GM12878 (cell line): ENCODE measurements around the gene CHMP6. TPM values are rescaled to one million over a fixed set of nuclear protein-coding genes. Genes with fewer than 3 reads are reported as not detected.

Source experiments
- ATAC-seq: fragments of 200-7000 bp; cut with Tn5 transposase; 3 replicates; pipeline ENCODE4 v1.9.1; 2020; ENCODE audit warnings: mild to moderate bottlenecking, moderate library complexity
- BruUV-seq: library from RNA; stranded (reverse); fragments of 400-500 nt; replicated peaks from 2 replicates; lab custom pipeline; 2021; lab: Mats Ljungman, UMichigan
- CTCF ChIA-PET: fragments of 300-600 bp; sonication (Branson Sonifier 250); formaldehyde crosslinking; extraction: SDS; loops from one replicate; lab custom pipeline; 2021; ENCODE audit warnings: inconsistent platforms; lab: Yijun Ruan, JAX
- POLR2A ChIA-PET: fragments of 350-600 bp; formaldehyde crosslinking; extraction: SDS; loops from one replicate; lab custom pipeline; 2021; ENCODE audit warnings: inconsistent platforms; lab: Charles Lee
- RAD21 ChIA-PET: fragments of 300-600 bp; sonication (Branson Sonifier 250); formaldehyde crosslinking; loops from one replicate; lab custom pipeline; 2023; ENCODE audit warnings: antibody characterized with exemption; ENCODE audit not compliant: unreplicated experiment; lab: Charles Lee
- SMC1A ChIA-PET: fragments of 300-600 bp; sonication (Branson Sonifier 250); formaldehyde crosslinking; loops from one replicate; lab custom pipeline; 2023; ENCODE audit not compliant: unreplicated experiment, uncharacterized antibody; lab: Charles Lee
- DNase-seq: peaks from one replicate; pipeline ENCODE4 v3.0.0-alpha.2; 2011; ENCODE audit warnings: low read depth, low spot score
- FAIRE-seq: peaks from 3 replicates; lab custom pipeline; 2011; peaks lifted over from hg19 to GRCh38; lab: Jason Lieb, UNC
- H2AFZ ChIP-seq: 2 replicates; pipeline ENCODE4 v1.6.0; 2011; ENCODE audit warnings: low read depth, low read length, control low read depth; ENCODE audit not compliant: control insufficient read depth
- H3K27ac ChIP-seq: 2 replicates; pipeline ENCODE4 v1.5.1; 2011; ENCODE audit warnings: control low read depth; ENCODE audit not compliant: control insufficient read depth, insufficient read depth
- H3K27me3 ChIP-seq, 2 experiments: replicated peaks in 1 of 2; 2 replicates each; pipeline versions ENCODE4 v1.6.0 to v1.6.1; 2011; ENCODE audit warnings: low read length in 1 of 2; ENCODE audit not compliant: control insufficient read depth in 2 of 2, insufficient read depth in 2 of 2
- H3K36me3 ChIP-seq, 2 experiments: 2 replicates each; pipeline ENCODE4 v1.5.1; 2011; ENCODE audit warnings: low read length in 1 of 2; ENCODE audit not compliant: control insufficient read depth in 2 of 2, insufficient read depth in 2 of 2
- H3K4me1 ChIP-seq: 2 replicates; pipeline ENCODE4 v1.6.1; 2011; ENCODE audit warnings: mild to moderate bottlenecking, low read length, moderate library complexity, mixed read lengths; ENCODE audit not compliant: control insufficient read depth, insufficient read depth
- H3K4me2 ChIP-seq: 2 replicates; pipeline ENCODE4 v1.6.0; 2011; ENCODE audit warnings: control low read depth; ENCODE audit not compliant: control insufficient read depth, insufficient read depth
- H3K4me3 ChIP-seq: fragments of 200-600 bp; sonication (generic); 2 replicates; pipeline ENCODE4 v1.5.1; 2016
- H3K79me2 ChIP-seq: 2 replicates; pipeline ENCODE4 v1.6.0; 2011; ENCODE audit warnings: low read length; ENCODE audit not compliant: control insufficient read depth, insufficient read depth
- H3K9ac ChIP-seq: 2 replicates; pipeline ENCODE4 v1.8.0; 2011; ENCODE audit warnings: low read length, control low read depth, mixed read lengths; ENCODE audit not compliant: control insufficient read depth, insufficient read depth
- H3K9me3 ChIP-seq: replicated peaks from 3 replicates; pipeline ENCODE4 v1.5.1; 2011; ENCODE audit warnings: mild to moderate bottlenecking, low read length; ENCODE audit not compliant: control insufficient read depth, insufficient read depth
- H4K20me1 ChIP-seq: 2 replicates; pipeline ENCODE4 v1.6.0; 2011; ENCODE audit not compliant: control insufficient read depth, insufficient read depth
- ASH2L ChIP-seq: fragments of 300-600, 200-600 bp; sonication (generic); IDR thresholded peaks from 2 replicates; pipeline ENCODE4 v1.6.1; 2017; ENCODE audit warnings: low read depth, mild to moderate bottlenecking, borderline replicate concordance
- DPF2 ChIP-seq: fragments of 450-650 bp; IDR thresholded peaks from 2 replicates; pipeline ENCODE4 v1.6.1; 2017; ENCODE audit warnings: mild to moderate bottlenecking
- FOXK2 ChIP-seq: fragments of 450-650 bp; IDR thresholded peaks from 2 replicates; pipeline ENCODE4 v1.6.1; 2017; ENCODE audit warnings: mild to moderate bottlenecking, moderate library complexity
- GABPA ChIP-seq: IDR thresholded peaks from 2 replicates; pipeline ENCODE4 v1.6.1; 2014; ENCODE audit warnings: antibody characterized with exemption, low read depth, mild to moderate bottlenecking, inconsistent platforms
- HDGF ChIP-seq: fragments of 450-650 bp; IDR thresholded peaks from 2 replicates; pipeline ENCODE4 v1.6.1; 2016; ENCODE audit warnings: antibody characterized with exemption
- KDM1A ChIP-seq: fragments of 200-600 bp; sonication (generic); IDR thresholded peaks from 2 replicates; pipeline ENCODE4 v1.6.1; 2016; ENCODE audit warnings: borderline replicate concordance
- POLR2AphosphoS5 ChIP-seq: IDR thresholded peaks from 2 replicates; pipeline ENCODE4 v1.6.1; 2011; ENCODE audit warnings: mild to moderate bottlenecking, low read length, inconsistent platforms
- SP1 ChIP-seq: IDR thresholded peaks from one replicate; pipeline ENCODE4 v1.6.1; 2011; ENCODE audit warnings: low read depth, low read length
- TCF7 ChIP-seq: IDR thresholded peaks from 2 replicates; pipeline ENCODE4 v1.6.1; 2014; ENCODE audit warnings: antibody characterized with exemption, borderline replicate concordance
- WGBS: methylation state at CpG from one replicate; pipeline ENCODE4 v1.1.6; 2016; ENCODE audit warnings: low lambda C conversion rate; ENCODE audit not compliant: insufficient replicate concordance, insufficient coverage; ENCODE audit errors: missing lambda C conversion rate; 5-methylcytosine and 5-hydroxymethylcytosine counted together
- in situ Hi-C: fragments of 300-500 bp; cut with MboI; formaldehyde crosslinking; loops from 9 replicates; pipeline ENCODE4 v1.14.3; 2018; ENCODE audit warnings: mixed read lengths
- intact Hi-C: fragments of 100-400 bp; cut with micrococcal nuclease; formaldehyde crosslinking; loops from one replicate; pipeline ENCODE4 v1.14.2; 2022; ENCODE audit not compliant: unreplicated experiment
- polyA plus RNA-seq, 11 experiments: library from polyadenylated mRNA; depleted of rRNA in 4 of 11; unstranded in 6 of 11; stranded (reverse) in 5 of 11; fragments of >200 nt; fragmentation: Nextera tagmentation in 4 of 11; fragmentation: Illumina TruSeq in 1 of 11; extraction: Ambion mirVana in 4 of 11; extraction: Trizol in 1 of 11; gene quantifications; 1 replicate in 1 of 11; 2 replicates in 10 of 11; pipeline versions ENCODE4 v1.2.1 to v1.2.3, GENCODE V29; 2011 to 2016; ENCODE audit warnings: inconsistent platforms in 2 of 11, missing spikeins in 2 of 11, low read depth in 1 of 11
- total RNA-seq, 4 experiments: library from RNA; depleted of rRNA in 3 of 4; stranded (reverse); fragments of >200 nt in 3 of 4; fragmentation: Illumina TruSeq in 1 of 4; extraction: Trizol in 1 of 4; gene quantifications; 2 replicates each; pipeline versions ENCODE4 v1.2.1 to v1.2.3, GENCODE V29; 2013 to 2021
- TF ChIP-seq, protein P1 (sequence below): fragments of 150-350 bp; IDR thresholded peaks from 2 replicates; pipeline ENCODE4 v1.6.1; 2016; ENCODE audit warnings: low read depth, low read length
- TF ChIP-seq, protein P2 (sequence below), 3 experiments: IDR thresholded peaks in 2 of 3; conservative IDR thresholded peaks in 1 of 3; 2 replicates each; pipeline ENCODE4 v1.5.1; 2011; ENCODE audit warnings: low read depth in 3 of 3, low read length in 3 of 3, mild to moderate bottlenecking in 3 of 3, control low read depth in 2 of 3, moderate library complexity in 2 of 3, inconsistent platforms in 1 of 3, mixed read lengths in 1 of 3; ENCODE audit not compliant: control insufficient read depth in 2 of 3, insufficient read depth in 1 of 3; ENCODE audit errors: extremely low read depth in 1 of 3
- TF ChIP-seq, protein P3 (sequence below): fragments of 450-650 bp; IDR thresholded peaks from 2 replicates; pipeline ENCODE4 v1.6.1; 2018; ENCODE audit warnings: mild to moderate bottlenecking, low read depth, moderate library complexity; ENCODE audit not compliant: partially characterized antibody
- TF ChIP-seq, protein P4 (sequence below): fragments of 150-350 bp; IDR thresholded peaks from 2 replicates; pipeline ENCODE4 v1.6.1; 2014; ENCODE audit warnings: mild to moderate bottlenecking, low read depth, low read length
- TF ChIP-seq, protein P5 (sequence below): IDR thresholded peaks from 2 replicates; pipeline ENCODE4 v1.6.1; 2012; ENCODE audit warnings: low read depth, low read length, improper control_type of control experiment

The CHMP6 gene
- total and polyA plus RNA-seq, 10 of the 15 experiments (the other 5 are each of a cell fraction or from before 2014, with no cell fraction given) = 0.21 to 37.9 (median 14.7) TPM

DNA sequence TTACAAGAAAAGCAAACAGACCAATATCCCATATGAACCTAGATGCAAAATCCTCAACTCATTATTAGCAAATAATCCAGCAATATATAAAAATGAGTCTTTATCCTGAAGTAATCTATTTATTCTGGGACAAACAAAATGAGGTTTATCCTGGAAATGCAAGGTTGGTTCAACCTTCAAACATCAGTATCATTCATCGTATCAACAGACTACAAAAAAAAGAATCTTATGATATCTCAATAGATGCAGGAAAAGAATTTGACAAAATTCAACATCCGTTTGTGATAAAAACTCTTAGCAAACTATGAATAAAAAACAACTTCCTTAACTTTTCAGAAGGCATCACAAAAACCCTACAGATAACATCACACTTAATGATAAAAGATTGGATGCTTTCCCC lies 24.9 kb downstream of the CHMP6 start:
- no peak overlapping the region for H3K4me2 ChIP-seq
- ChIA-PET RAD21 (no interaction called here), POLR2A (no interaction called here), CTCF (interaction anchor here (1.8 kb wide), 1 partner anchor 81 kb away, joined by 7 read pairs; no protein-coding TSS in a partner anchor), SMC1A (no interaction called here)
- FAIRE-seq (no peak), DNase-seq (no peak), ATAC-seq (no peak)
- H3K79me2 ChIP-seq = no peaks in the 10 kb centered on the region
- no peaks in the 10 kb centered on the region for H3K36me3 ChIP-seq
- H3K27me3 ChIP-seq = peaks cover 0 to 2% of the 10 kb centered on the region in 2 experiments; a peak in 1 of 4 replicates
- no peak overlapping the region for H3K9ac ChIP-seq
- H4K20me1 ChIP-seq = no peaks in the 10 kb centered on the region
- no peak overlapping the region for H3K4me3 ChIP-seq
- intact Hi-C loops (no loop called here), in situ Hi-C loops (loop anchor here (25.0 kb wide), 1 partner anchor 221 kb away; the partner anchor contains the start of genes NDUFAF8 and TEPSIN)
- no peak overlapping the region for H2AFZ ChIP-seq
- WGBS = 48% methylated on average over 2 of the region's 2 CpGs
- H3K27ac ChIP-seq = no peak overlapping the region
- H3K4me1 ChIP-seq = no peaks in the 10 kb centered on the region
- H3K9me3 ChIP-seq = no peaks in the 10 kb centered on the region; the same call in 1 of the 3 replicates
- no TSS peak for BruUV-seq
- TF ChIP-seq, protein P1, sequence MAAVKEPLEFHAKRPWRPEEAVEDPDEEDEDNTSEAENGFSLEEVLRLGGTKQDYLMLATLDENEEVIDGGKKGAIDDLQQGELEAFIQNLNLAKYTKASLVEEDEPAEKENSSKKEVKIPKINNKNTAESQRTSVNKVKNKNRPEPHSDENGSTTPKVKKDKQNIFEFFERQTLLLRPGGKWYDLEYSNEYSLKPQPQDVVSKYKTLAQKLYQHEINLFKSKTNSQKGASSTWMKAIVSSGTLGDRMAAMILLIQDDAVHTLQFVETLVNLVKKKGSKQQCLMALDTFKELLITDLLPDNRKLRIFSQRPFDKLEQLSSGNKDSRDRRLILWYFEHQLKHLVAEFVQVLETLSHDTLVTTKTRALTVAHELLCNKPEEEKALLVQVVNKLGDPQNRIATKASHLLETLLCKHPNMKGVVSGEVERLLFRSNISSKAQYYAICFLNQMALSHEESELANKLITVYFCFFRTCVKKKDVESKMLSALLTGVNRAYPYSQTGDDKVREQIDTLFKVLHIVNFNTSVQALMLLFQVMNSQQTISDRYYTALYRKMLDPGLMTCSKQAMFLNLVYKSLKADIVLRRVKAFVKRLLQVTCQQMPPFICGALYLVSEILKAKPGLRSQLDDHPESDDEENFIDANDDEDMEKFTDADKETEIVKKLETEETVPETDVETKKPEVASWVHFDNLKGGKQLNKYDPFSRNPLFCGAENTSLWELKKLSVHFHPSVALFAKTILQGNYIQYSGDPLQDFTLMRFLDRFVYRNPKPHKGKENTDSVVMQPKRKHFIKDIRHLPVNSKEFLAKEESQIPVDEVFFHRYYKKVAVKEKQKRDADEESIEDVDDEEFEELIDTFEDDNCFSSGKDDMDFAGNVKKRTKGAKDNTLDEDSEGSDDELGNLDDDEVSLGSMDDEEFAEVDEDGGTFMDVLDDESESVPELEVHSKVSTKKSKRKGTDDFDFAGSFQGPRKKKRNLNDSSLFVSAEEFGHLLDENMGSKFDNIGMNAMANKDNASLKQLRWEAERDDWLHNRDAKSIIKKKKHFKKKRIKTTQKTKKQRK = no peak
- no peak for TF ChIP-seq DPF2
- no peak for TF ChIP-seq FOXK2
- TF ChIP-seq, protein P2, sequence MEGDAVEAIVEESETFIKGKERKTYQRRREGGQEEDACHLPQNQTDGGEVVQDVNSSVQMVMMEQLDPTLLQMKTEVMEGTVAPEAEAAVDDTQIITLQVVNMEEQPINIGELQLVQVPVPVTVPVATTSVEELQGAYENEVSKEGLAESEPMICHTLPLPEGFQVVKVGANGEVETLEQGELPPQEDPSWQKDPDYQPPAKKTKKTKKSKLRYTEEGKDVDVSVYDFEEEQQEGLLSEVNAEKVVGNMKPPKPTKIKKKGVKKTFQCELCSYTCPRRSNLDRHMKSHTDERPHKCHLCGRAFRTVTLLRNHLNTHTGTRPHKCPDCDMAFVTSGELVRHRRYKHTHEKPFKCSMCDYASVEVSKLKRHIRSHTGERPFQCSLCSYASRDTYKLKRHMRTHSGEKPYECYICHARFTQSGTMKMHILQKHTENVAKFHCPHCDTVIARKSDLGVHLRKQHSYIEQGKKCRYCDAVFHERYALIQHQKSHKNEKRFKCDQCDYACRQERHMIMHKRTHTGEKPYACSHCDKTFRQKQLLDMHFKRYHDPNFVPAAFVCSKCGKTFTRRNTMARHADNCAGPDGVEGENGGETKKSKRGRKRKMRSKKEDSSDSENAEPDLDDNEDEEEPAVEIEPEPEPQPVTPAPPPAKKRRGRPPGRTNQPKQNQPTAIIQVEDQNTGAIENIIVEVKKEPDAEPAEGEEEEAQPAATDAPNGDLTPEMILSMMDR (IDR thresholded peaks at IDR 0.05 in 2 of 3, conservative IDR thresholded peaks at IDR 0.05 in 1 of 3; ENCODE audit: control insufficient read depth in 2 of 3, extremely low read depth in 1 of 3, insufficient read depth in 1 of 3, low read depth in 3 of 3, low read length in 3 of 3) = no peak
- TF ChIP-seq GABPA = no peak
- no peak for TF ChIP-seq TCF7
- TF ChIP-seq, protein P3, sequence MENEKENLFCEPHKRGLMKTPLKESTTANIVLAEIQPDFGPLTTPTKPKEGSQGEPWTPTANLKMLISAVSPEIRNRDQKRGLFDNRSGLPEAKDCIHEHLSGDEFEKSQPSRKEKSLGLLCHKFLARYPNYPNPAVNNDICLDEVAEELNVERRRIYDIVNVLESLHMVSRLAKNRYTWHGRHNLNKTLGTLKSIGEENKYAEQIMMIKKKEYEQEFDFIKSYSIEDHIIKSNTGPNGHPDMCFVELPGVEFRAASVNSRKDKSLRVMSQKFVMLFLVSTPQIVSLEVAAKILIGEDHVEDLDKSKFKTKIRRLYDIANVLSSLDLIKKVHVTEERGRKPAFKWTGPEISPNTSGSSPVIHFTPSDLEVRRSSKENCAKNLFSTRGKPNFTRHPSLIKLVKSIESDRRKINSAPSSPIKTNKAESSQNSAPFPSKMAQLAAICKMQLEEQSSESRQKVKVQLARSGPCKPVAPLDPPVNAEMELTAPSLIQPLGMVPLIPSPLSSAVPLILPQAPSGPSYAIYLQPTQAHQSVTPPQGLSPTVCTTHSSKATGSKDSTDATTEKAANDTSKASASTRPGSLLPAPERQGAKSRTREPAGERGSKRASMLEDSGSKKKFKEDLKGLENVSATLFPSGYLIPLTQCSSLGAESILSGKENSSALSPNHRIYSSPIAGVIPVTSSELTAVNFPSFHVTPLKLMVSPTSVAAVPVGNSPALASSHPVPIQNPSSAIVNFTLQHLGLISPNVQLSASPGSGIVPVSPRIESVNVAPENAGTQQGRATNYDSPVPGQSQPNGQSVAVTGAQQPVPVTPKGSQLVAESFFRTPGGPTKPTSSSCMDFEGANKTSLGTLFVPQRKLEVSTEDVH = no peak
- TF ChIP-seq, protein P4, sequence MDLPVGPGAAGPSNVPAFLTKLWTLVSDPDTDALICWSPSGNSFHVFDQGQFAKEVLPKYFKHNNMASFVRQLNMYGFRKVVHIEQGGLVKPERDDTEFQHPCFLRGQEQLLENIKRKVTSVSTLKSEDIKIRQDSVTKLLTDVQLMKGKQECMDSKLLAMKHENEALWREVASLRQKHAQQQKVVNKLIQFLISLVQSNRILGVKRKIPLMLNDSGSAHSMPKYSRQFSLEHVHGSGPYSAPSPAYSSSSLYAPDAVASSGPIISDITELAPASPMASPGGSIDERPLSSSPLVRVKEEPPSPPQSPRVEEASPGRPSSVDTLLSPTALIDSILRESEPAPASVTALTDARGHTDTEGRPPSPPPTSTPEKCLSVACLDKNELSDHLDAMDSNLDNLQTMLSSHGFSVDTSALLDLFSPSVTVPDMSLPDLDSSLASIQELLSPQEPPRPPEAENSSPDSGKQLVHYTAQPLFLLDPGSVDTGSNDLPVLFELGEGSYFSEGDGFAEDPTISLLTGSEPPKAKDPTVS = no peak
- TF ChIP-seq POLR2AphosphoS5 = no peak
- TF ChIP-seq KDM1A = no peak
- no peak for TF ChIP-seq HDGF
- TF ChIP-seq SP1 = no peak
- TF ChIP-seq ASH2L = no peak
- TF ChIP-seq, protein P5, sequence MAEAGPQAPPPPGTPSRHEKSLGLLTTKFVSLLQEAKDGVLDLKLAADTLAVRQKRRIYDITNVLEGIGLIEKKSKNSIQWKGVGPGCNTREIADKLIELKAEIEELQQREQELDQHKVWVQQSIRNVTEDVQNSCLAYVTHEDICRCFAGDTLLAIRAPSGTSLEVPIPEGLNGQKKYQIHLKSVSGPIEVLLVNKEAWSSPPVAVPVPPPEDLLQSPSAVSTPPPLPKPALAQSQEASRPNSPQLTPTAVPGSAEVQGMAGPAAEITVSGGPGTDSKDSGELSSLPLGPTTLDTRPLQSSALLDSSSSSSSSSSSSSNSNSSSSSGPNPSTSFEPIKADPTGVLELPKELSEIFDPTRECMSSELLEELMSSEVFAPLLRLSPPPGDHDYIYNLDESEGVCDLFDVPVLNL = no peak
